ENCODE measurements around the gene KCNQ1. TPM values are rescaled to one million over a fixed set of nuclear protein-coding genes. Genes with fewer than 3 reads are reported as not detected.

Gene KCNQ1
- total RNA-seq, 3 donors from 2014 or later (not counting 1 experiment from before 2014, with no cell fraction given): 1.9 to 7.8 (median 3.3) TPM

- WGBS (ENCODE audit: insufficient coverage): 80% methylated on average over 3 of the region's 3 CpGs
- Mint-ChIP-seq H3K27ac (no peak overlapping the region), H3K27me3 (ENCODE audit: low read depth in 2 of 2) (no peaks in the 10 kb centered on the region), H3K36me3 (no peaks in the 10 kb centered on the region), H3K9me3 (no peaks in the 10 kb centered on the region), H3K4me3 (no peak overlapping the region), H3K4me1 (no peaks in the 10 kb centered on the region)
- no peak overlapping the region for H3K27ac ChIP-seq (ENCODE audit: low read length)
- H3K36me3 ChIP-seq (ENCODE audit: control insufficient read depth, insufficient read depth, low read length): no peaks in the 10 kb centered on the region
- no peak for TF ChIP-seq CTCF (IDR thresholded peaks at IDR 0.05)
- no peak for ATAC-seq
- H3K4me3 ChIP-seq (ENCODE audit: low read length): no peak overlapping the region
- no peaks in the 10 kb centered on the region for H3K9me3 ChIP-seq (ENCODE audit: control insufficient read depth, insufficient read depth, low read length)
- H3K4me1 ChIP-seq (ENCODE audit: control insufficient read depth, insufficient read depth, low read length): peaks cover 7% of the 10 kb centered on the region
- H3K27me3 ChIP-seq (ENCODE audit: control insufficient read depth, insufficient read depth, low read length): no peaks in the 10 kb centered on the region
- no peak for DNase-seq
- intact Hi-C loops (cut with micrococcal nuclease): no loop called here
Observed at GRCh38 chr11:2691355-2691761, 246.6 kb downstream of the KCNQ1 start.

- Mint-ChIP-seq H3K4me3 (no peak overlapping the region), H3K9me3 (no peaks in the 10 kb centered on the region), H3K27me3 (ENCODE audit: low read depth in 2 of 2) (peaks cover 0 to 7% of the 10 kb centered on the region in 2 donors), H3K27ac (no peak overlapping the region), H3K4me1 (no peaks in the 10 kb centered on the region), H3K36me3 (no peaks in the 10 kb centered on the region)
- no peak for TF ChIP-seq CTCF (IDR thresholded peaks at IDR 0.05)
- Histone ChIP-seq H3K4me3 (ENCODE audit: low read length) (no peak overlapping the region), H3K4me1 (ENCODE audit: control insufficient read depth, insufficient read depth, low read length) (peaks cover 7% of the 10 kb centered on the region), H3K27ac (ENCODE audit: low read length) (no peak overlapping the region), H3K36me3 (ENCODE audit: control insufficient read depth, insufficient read depth, low read length) (no peaks in the 10 kb centered on the region), H3K9me3 (ENCODE audit: control insufficient read depth, insufficient read depth, low read length) (no peaks in the 10 kb centered on the region), H3K27me3 (ENCODE audit: control insufficient read depth, insufficient read depth, low read length) (no peaks in the 10 kb centered on the region)
- 84% methylated on average over 3 of the region's 3 CpGs for WGBS (ENCODE audit: insufficient coverage)
- DNase-seq (no peak), ATAC-seq (no peak)
- intact Hi-C loops (cut with micrococcal nuclease): no loop called here
Observed at GRCh38 chr11:2691991-2692875, 247.4 kb downstream of the KCNQ1 start.

- H3K4me3 ChIP-seq (ENCODE audit: low read length): no peak overlapping the region
- no peak for ATAC-seq
- no peak overlapping the region for H3K4me3 Mint-ChIP-seq
- peaks cover 10% of the 10 kb centered on the region for H3K4me1 ChIP-seq (ENCODE audit: control insufficient read depth, insufficient read depth, low read length)
- no peak overlapping the region for H3K27ac ChIP-seq (ENCODE audit: low read length)
- DNase-seq: no peak
- H3K36me3 ChIP-seq (ENCODE audit: control insufficient read depth, insufficient read depth, low read length): no peaks in the 10 kb centered on the region
- H3K4me1 Mint-ChIP-seq: peaks cover 0 to 4% of the 10 kb centered on the region in 2 donors
- no peaks in the 10 kb centered on the region for H3K9me3 ChIP-seq (ENCODE audit: control insufficient read depth, insufficient read depth, low read length)
- H3K9me3 Mint-ChIP-seq: no peaks in the 10 kb centered on the region
- peaks cover 0 to 13% of the 10 kb centered on the region in 2 donors for H3K27me3 Mint-ChIP-seq (ENCODE audit: low read depth in 2 of 2)
- intact Hi-C loops (cut with micrococcal nuclease): no loop called here
- H3K36me3 Mint-ChIP-seq: no peaks in the 10 kb centered on the region
- 89% methylated on average over 18 of the region's 18 CpGs for WGBS (ENCODE audit: insufficient coverage)
- H3K27me3 ChIP-seq (ENCODE audit: control insufficient read depth, insufficient read depth, low read length): peaks cover under 1% of the 10 kb centered on the region
- no peak overlapping the region for H3K27ac Mint-ChIP-seq
- no peak for TF ChIP-seq CTCF (IDR thresholded peaks at IDR 0.05)
Observed at GRCh38 chr11:2693271-2694261, 248.8 kb downstream of the KCNQ1 start.
